ENCODE measurements around the gene SPN. TPM values are rescaled to one million over a fixed set of nuclear protein-coding genes. Genes with fewer than 3 reads are reported as not detected.
A peak's percentile ranks its signal among the peaks of the same experiment; 100 is the strongest.
"Not testable (repeated sequence)": the region's sequence is repeated elsewhere in the genome, so short reads cannot be mapped to it uniquely, and the experiment has no call there.

The SPN gene, protein sequence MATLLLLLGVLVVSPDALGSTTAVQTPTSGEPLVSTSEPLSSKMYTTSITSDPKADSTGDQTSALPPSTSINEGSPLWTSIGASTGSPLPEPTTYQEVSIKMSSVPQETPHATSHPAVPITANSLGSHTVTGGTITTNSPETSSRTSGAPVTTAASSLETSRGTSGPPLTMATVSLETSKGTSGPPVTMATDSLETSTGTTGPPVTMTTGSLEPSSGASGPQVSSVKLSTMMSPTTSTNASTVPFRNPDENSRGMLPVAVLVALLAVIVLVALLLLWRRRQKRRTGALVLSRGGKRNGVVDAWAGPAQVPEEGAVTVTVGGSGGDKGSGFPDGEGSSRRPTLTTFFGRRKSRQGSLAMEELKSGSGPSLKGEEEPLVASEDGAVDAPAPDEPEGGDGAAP
- total RNA-seq (149 TPM), polyA plus RNA-seq (100 to 1,000 TPM; 103 to 135 (median 126) TPM)

DNA sequence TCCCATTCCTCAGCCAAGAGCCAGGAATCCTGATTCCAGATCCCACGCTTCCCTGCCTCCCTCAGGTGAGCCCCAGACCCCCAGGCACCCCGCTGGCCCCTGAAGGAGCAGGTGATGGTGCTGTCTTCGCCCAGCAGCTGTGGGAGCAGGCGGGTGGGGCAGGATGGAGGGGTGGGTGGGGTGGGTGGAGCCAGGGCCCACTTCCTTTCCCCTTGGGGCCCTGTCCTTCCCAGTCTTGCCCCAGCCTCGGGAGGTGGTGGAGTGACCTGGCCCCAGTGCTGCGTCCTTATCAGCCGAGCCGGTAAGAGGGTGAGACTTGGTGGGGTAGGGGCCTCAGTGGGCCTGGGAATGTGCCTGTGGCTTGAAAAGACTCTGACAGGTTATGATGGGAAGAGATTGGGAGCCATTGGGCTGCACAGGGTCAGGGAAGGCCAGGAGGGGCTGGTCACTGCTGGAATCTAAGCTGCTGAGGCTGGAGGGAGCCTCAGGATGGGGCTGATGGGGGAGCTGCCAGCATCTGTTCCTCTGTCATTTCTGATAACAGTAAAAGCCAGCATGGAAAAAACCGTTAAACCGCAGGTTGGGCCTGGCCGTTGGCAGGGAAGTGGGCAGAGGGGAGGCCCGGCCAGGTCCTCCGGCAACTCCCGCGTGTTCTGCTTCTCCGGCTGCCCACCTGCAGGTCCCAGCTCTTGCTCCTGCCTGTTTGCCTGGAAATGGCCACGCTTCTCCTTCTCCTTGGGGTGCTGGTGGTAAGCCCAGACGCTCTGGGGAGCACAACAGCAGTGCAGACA, at the start of gene SPN:
SPN (plus strand) TSS at position 232 of the 791 bp plus-strand sequence; CDS start at position 714, 482 bp downstream.
- Mint-ChIP-seq H3K36me3 (peaks cover 23% of the 10 kb centered on the region), H3K27me3 (peaks cover 12% of the 10 kb centered on the region), H3K9me3 (peaks cover 0 to 2% (median 0%) of the 10 kb centered on the region in 7 donors), H3K4me3 (peak within 1 kb of the TSS; percentile 98 to 100 (median 100)), H3K27ac (peak within 1 kb of the TSS; percentile 95 to 98 (median 98)), H3K4me1 (peaks cover 0 to 65% (median 52%) of the 10 kb centered on the region in 4 donors)
- Histone ChIP-seq H3K4me1 (ENCODE audit: control insufficient read depth, insufficient read depth, low read length, poor library complexity, severe bottlenecking) (peaks cover 66% of the 10 kb centered on the region), H3K36me3 (ENCODE audit: control insufficient read depth, insufficient read depth, low read length) (peaks cover 3% of the 10 kb centered on the region), H3K9me3 (ENCODE audit: control insufficient read depth in 2 of 2, low read length in 2 of 2) (no peaks in the 10 kb centered on the region), H3K27me3 (ENCODE audit: control insufficient read depth, insufficient read depth, low read length) (no peaks in the 10 kb centered on the region), H3K27ac (ENCODE audit: insufficient read depth, low read length, poor library complexity, severe bottlenecking) (peak within 1 kb of the TSS; percentile 84), H3K4me3 (ENCODE audit: low read depth, low read length) (peak within 1 kb of the TSS; percentile 90)
- ATAC-seq (ENCODE audit: low read depth in 2 of 2) (peak; percentile 23 to 26), DNase-seq (peak; percentile 11 to 72 (median 27))

GRCh38 chr16:29613307-29614057, 49.6 kb upstream of the SPN start:
- H3K9me3 Mint-ChIP-seq; H3K4me1 ChIP-seq (ENCODE audit: control insufficient read depth, insufficient read depth, low read length, poor library complexity, severe bottlenecking); H3K4me3 ChIP-seq (ENCODE audit: low read depth, low read length); H3K27me3 Mint-ChIP-seq; H3K27me3 ChIP-seq (ENCODE audit: control insufficient read depth, insufficient read depth, low read length); H3K36me3 Mint-ChIP-seq; H3K36me3 ChIP-seq (ENCODE audit: control insufficient read depth, insufficient read depth, low read length); H3K9me3 ChIP-seq (ENCODE audit: control insufficient read depth in 2 of 2, low read length in 2 of 2): not testable (repeated sequence)
- Mint-ChIP-seq H3K27ac (peak overlapping the region in 2 of 3 donors; percentile 93 to 95), H3K4me1 (peaks cover 0 to 27% (median 9%) of the 10 kb centered on the region in 4 donors), H3K4me3 (peak overlapping the region; percentile 87 to 97 (median 92))
- ATAC-seq (ENCODE audit: low read depth in 2 of 2) (peak; percentile 69), DNase-seq (peak; percentile 79 to 89 (median 87))
- peak overlapping the region; percentile 73 for H3K27ac ChIP-seq (ENCODE audit: insufficient read depth, low read length, poor library complexity, severe bottlenecking)

GRCh38 chr16:29614691-29615314, 48.2 kb upstream of the SPN start:
- not testable (repeated sequence) for H3K9me3 Mint-ChIP-seq; H3K4me3 ChIP-seq (ENCODE audit: low read depth, low read length); H3K4me1 ChIP-seq (ENCODE audit: control insufficient read depth, insufficient read depth, low read length, poor library complexity, severe bottlenecking); H3K27ac Mint-ChIP-seq; H3K27me3 ChIP-seq (ENCODE audit: control insufficient read depth, insufficient read depth, low read length); H3K9me3 ChIP-seq (ENCODE audit: control insufficient read depth in 2 of 2, low read length in 2 of 2); DNase-seq; H3K4me3 Mint-ChIP-seq; H3K36me3 Mint-ChIP-seq; H3K36me3 ChIP-seq (ENCODE audit: control insufficient read depth, insufficient read depth, low read length); ATAC-seq (ENCODE audit: low read depth in 2 of 2); H3K27me3 Mint-ChIP-seq; H3K27ac ChIP-seq (ENCODE audit: insufficient read depth, low read length, poor library complexity, severe bottlenecking)
- H3K4me1 Mint-ChIP-seq: peaks cover 0 to 17% (median 3%) of the 10 kb centered on the region in 4 donors

GRCh38 chr16:29616127-29616526, 46.9 kb upstream of the SPN start:
- not testable (repeated sequence) for H3K36me3 ChIP-seq (ENCODE audit: control insufficient read depth, insufficient read depth, low read length); H3K27me3 ChIP-seq (ENCODE audit: control insufficient read depth, insufficient read depth, low read length); H3K9me3 ChIP-seq (ENCODE audit: control insufficient read depth in 2 of 2, low read length in 2 of 2); H3K4me1 ChIP-seq (ENCODE audit: control insufficient read depth, insufficient read depth, low read length, poor library complexity, severe bottlenecking); H3K9me3 Mint-ChIP-seq; DNase-seq; H3K27me3 Mint-ChIP-seq; H3K27ac ChIP-seq (ENCODE audit: insufficient read depth, low read length, poor library complexity, severe bottlenecking); H3K4me3 ChIP-seq (ENCODE audit: low read depth, low read length); ATAC-seq (ENCODE audit: low read depth in 2 of 2); H3K36me3 Mint-ChIP-seq
- H3K27ac Mint-ChIP-seq: peak overlapping the region in 1 of 3 donors; percentile 51
- peaks cover 0 to 13% (median 3%) of the 10 kb centered on the region in 4 donors for H3K4me1 Mint-ChIP-seq
- peak overlapping the region in 1 of 4 donors; percentile 26 for H3K4me3 Mint-ChIP-seq

DNA sequence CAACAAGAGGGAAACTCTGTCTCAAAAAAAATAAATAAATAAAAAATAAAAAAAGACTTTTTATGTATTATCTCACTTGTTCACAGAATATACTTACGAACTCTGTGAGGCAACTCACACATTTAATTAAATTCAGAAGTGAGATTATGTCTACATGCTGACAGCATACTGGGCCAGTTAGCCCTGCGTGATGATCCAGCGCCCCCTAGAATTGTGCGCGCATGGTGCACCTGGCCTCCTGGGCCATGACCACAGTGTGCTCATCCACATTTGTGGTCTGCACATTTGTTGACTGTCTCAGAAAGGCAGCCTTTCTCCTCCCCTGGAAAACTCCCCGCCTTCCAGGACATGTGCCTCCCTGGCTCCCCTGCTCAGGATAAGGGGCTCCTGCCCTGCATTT, 42.5 kb upstream of the SPN start:
- not testable (repeated sequence) for H3K27me3 Mint-ChIP-seq; H3K4me3 ChIP-seq (ENCODE audit: low read depth, low read length); H3K9me3 ChIP-seq (ENCODE audit: control insufficient read depth in 2 of 2, low read length in 2 of 2); H3K4me3 Mint-ChIP-seq; H3K36me3 ChIP-seq (ENCODE audit: control insufficient read depth, insufficient read depth, low read length); H3K36me3 Mint-ChIP-seq; H3K9me3 Mint-ChIP-seq; H3K27me3 ChIP-seq (ENCODE audit: control insufficient read depth, insufficient read depth, low read length); H3K27ac ChIP-seq (ENCODE audit: insufficient read depth, low read length, poor library complexity, severe bottlenecking); H3K4me1 Mint-ChIP-seq; H3K27ac Mint-ChIP-seq; H3K4me1 ChIP-seq (ENCODE audit: control insufficient read depth, insufficient read depth, low read length, poor library complexity, severe bottlenecking)
- DNase-seq (peak in 2 of 3 donors; percentile 23 to 47), ATAC-seq (ENCODE audit: low read depth in 2 of 2) (peak in 1 of 2 donors; percentile 53)

DNA sequence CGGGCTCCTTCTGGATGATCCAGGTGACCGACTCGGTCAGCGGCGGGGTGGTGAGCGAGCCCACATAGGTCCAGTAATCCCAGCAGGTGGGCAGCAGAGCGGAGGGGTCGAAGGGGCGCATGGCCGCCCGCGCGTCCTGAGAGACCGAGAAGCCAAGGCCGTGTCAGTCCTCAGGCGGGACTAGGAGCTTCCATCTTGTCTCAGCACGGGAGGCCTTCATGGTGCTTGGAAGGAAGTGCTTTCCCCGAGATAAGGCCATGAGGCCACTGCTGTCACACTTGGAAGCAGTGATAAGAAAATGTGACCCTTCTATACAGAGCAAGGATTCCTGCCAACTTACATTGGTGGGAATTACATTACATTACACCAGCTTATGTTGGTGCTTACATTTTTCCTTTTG, 40.3 kb upstream of the SPN start:
- H3K27ac ChIP-seq (ENCODE audit: insufficient read depth, low read length, poor library complexity, severe bottlenecking); H3K9me3 ChIP-seq (ENCODE audit: control insufficient read depth in 2 of 2, low read length in 2 of 2); DNase-seq; H3K27me3 ChIP-seq (ENCODE audit: control insufficient read depth, insufficient read depth, low read length); H3K36me3 Mint-ChIP-seq; H3K4me3 Mint-ChIP-seq; H3K27ac Mint-ChIP-seq; H3K9me3 Mint-ChIP-seq; ATAC-seq (ENCODE audit: low read depth in 2 of 2); H3K27me3 Mint-ChIP-seq; H3K36me3 ChIP-seq (ENCODE audit: control insufficient read depth, insufficient read depth, low read length); H3K4me3 ChIP-seq (ENCODE audit: low read depth, low read length): not testable (repeated sequence)
- H3K4me1 ChIP-seq (ENCODE audit: control insufficient read depth, insufficient read depth, low read length, poor library complexity, severe bottlenecking): peaks cover 10% of the 10 kb centered on the region
- H3K4me1 Mint-ChIP-seq: peaks cover 5 to 11% (median 6%) of the 10 kb centered on the region in 4 donors

DNA sequence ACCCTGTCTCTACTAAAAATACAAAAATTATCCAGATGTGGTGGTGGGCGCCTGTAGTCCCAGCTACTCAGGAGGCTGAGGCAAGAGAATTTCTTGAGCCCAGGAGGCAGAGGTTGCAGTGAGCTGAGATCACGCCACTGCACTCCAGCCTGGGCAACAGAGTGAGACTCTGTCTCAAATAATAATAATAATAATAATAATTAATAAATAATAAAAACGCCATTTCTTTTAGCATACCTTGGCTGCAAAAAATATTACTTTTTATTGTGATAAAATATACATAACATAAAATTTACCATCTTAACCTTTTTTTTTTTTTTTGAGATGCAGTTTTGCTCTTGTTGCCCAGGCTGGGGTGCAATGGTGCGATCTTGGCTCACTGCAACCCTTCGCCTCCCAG, 39.8 kb upstream of the SPN start:
- not testable (repeated sequence) for ATAC-seq (ENCODE audit: low read depth in 2 of 2); H3K27ac Mint-ChIP-seq; H3K36me3 ChIP-seq (ENCODE audit: control insufficient read depth, insufficient read depth, low read length); H3K27me3 Mint-ChIP-seq; H3K9me3 Mint-ChIP-seq; H3K4me3 Mint-ChIP-seq; H3K4me3 ChIP-seq (ENCODE audit: low read depth, low read length); H3K36me3 Mint-ChIP-seq; DNase-seq; H3K9me3 ChIP-seq (ENCODE audit: control insufficient read depth in 2 of 2, low read length in 2 of 2); H3K27ac ChIP-seq (ENCODE audit: insufficient read depth, low read length, poor library complexity, severe bottlenecking); H3K27me3 ChIP-seq (ENCODE audit: control insufficient read depth, insufficient read depth, low read length)
- H3K4me1 Mint-ChIP-seq: peaks cover 5 to 11% (median 6%) of the 10 kb centered on the region in 4 donors
- peaks cover 11% of the 10 kb centered on the region for H3K4me1 ChIP-seq (ENCODE audit: control insufficient read depth, insufficient read depth, low read length, poor library complexity, severe bottlenecking)
